ENCODE data around the gene BRCA1.
"Not testable (repeated sequence)": the region's sequence is repeated elsewhere in the genome, so short reads cannot be mapped to it uniquely, and the experiment has no call there.

GRCh38 chr17:43159957-43160356 is 34.8 kb upstream of the BRCA1 start:
- not testable (repeated sequence) for TF ChIP-seq CTCF (conservative IDR thresholded peaks at IDR 0.05 in 1 of 2, IDR thresholded peaks at IDR 0.05 in 1 of 2; ENCODE audit: low read depth in 1 of 2, low read length in 2 of 2); EZH2 (IDR thresholded peaks at IDR 0.05; ENCODE audit: low read length, missing control alignments)

Measured in fibroblast of lung (primary cell).